Measurements from ENCODE around the gene HIP1R.

The HIP1R gene

DNA sequence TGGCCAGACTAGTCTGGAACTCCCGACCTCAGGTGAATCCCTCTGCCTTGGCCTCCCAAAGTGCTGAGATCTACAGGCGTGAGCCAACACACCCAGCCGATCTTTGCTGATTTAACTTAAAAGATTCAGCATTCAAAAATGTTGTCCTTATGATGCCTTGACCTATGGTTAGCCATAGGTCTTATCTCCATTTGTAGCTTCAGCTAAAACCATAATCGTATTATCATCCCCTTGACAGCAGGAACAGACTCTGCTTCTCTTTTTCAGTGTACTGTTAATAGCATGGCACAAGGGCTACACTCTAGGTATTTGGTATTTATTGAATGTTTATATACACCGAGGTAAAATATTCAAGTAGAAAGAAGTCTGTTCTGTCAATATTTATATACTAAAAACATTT lies 45.6 kb upstream of the HIP1R start:
- H3K36me3 ChIP-seq (ENCODE audit: control insufficient read depth, low read length) = no peaks in the 10 kb centered on the region
- H3K27me3 ChIP-seq (ENCODE audit: control insufficient read depth, low read length) = no peaks in the 10 kb centered on the region
- H3K9me3 ChIP-seq (ENCODE audit: control insufficient read depth, insufficient read depth, low read length) = no peaks in the 10 kb centered on the region
- no peaks in the 10 kb centered on the region for H4K20me1 ChIP-seq (ENCODE audit: control insufficient read depth, insufficient read depth, low read depth, low read length)
- no peak overlapping the region for H3K4me3 ChIP-seq (ENCODE audit: low read length)
- TF ChIP-seq, protein P1, sequence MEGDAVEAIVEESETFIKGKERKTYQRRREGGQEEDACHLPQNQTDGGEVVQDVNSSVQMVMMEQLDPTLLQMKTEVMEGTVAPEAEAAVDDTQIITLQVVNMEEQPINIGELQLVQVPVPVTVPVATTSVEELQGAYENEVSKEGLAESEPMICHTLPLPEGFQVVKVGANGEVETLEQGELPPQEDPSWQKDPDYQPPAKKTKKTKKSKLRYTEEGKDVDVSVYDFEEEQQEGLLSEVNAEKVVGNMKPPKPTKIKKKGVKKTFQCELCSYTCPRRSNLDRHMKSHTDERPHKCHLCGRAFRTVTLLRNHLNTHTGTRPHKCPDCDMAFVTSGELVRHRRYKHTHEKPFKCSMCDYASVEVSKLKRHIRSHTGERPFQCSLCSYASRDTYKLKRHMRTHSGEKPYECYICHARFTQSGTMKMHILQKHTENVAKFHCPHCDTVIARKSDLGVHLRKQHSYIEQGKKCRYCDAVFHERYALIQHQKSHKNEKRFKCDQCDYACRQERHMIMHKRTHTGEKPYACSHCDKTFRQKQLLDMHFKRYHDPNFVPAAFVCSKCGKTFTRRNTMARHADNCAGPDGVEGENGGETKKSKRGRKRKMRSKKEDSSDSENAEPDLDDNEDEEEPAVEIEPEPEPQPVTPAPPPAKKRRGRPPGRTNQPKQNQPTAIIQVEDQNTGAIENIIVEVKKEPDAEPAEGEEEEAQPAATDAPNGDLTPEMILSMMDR (IDR thresholded peaks at IDR 0.05; ENCODE audit: low read depth, low read length, poor library complexity, severe bottlenecking) = no peak
- no peak for TF ChIP-seq EZH2phosphoT487 (IDR thresholded peaks at IDR 0.05; ENCODE audit: borderline replicate concordance, low read length)
- no peaks in the 10 kb centered on the region for H3K9me2 ChIP-seq (replicated peaks; ENCODE audit: control insufficient read depth, low read length)
- H3K4me1 ChIP-seq (ENCODE audit: control insufficient read depth, low read length) = peaks cover 5% of the 10 kb centered on the region
- no peaks in the 10 kb centered on the region for H3F3A ChIP-seq (ENCODE audit: control insufficient read depth, insufficient read depth)
- H3K4me2 ChIP-seq (ENCODE audit: low read length) = no peak overlapping the region
- H3K27ac ChIP-seq (ENCODE audit: low read depth, low read length) = no peak overlapping the region
- H3K79me2 ChIP-seq (ENCODE audit: control insufficient read depth, low read length) = no peaks in the 10 kb centered on the region

DNA sequence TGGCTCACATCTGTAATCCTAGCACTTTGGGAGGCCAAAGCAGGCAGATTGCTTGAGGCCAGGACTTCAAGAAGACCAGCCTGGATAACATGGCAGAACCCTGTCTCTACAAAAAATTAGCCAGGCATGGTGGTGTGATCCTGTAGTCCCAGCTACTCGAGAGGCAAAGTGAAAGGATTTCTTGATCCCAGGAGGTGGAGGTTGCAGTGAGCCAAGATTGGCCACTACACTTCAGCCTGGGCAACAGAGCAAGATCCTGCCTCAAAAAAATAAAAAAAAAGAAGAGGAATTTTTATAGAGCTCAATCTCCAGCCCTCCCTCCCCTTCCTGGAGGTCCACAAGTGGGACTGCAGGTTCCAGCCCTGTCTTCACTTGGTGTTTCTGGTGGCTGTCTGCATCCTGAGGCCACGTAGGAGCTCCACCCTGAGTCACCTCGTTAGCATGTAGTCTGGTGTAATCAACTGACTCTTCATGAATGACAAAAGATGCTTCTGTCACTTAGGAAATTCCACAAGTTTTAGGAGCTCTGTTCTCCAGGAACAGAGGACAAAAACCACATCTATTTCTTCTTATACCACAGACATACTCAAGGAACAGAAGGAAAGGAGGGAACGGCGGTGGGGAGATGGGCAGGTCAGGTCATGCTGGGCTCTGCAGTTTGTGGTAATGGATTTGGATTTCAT lies 44.7 kb upstream of the HIP1R start:
- Histone ChIP-seq H3K9me2 (replicated peaks; ENCODE audit: control insufficient read depth, low read length) (no peaks in the 10 kb centered on the region), H3K4me1 (ENCODE audit: control insufficient read depth, low read length) (peaks cover 5% of the 10 kb centered on the region), H3K27ac (ENCODE audit: low read depth, low read length) (no peak overlapping the region), H3K4me2 (ENCODE audit: low read length) (no peak overlapping the region), H3K4me3 (ENCODE audit: low read length) (no peak overlapping the region), H3F3A (ENCODE audit: control insufficient read depth, insufficient read depth) (no peaks in the 10 kb centered on the region), H4K20me1 (ENCODE audit: control insufficient read depth, insufficient read depth, low read depth, low read length) (no peaks in the 10 kb centered on the region), H3K9me3 (ENCODE audit: control insufficient read depth, insufficient read depth, low read length) (no peaks in the 10 kb centered on the region), H3K36me3 (ENCODE audit: control insufficient read depth, low read length) (no peaks in the 10 kb centered on the region), H3K27me3 (ENCODE audit: control insufficient read depth, low read length) (no peaks in the 10 kb centered on the region), H3K79me2 (ENCODE audit: control insufficient read depth, low read length) (no peaks in the 10 kb centered on the region)
- TF ChIP-seq, protein P1 (IDR thresholded peaks at IDR 0.05; ENCODE audit: low read depth, low read length, poor library complexity, severe bottlenecking) = no peak
- TF ChIP-seq EZH2phosphoT487 (IDR thresholded peaks at IDR 0.05; ENCODE audit: borderline replicate concordance, low read length) = no peak

DNA sequence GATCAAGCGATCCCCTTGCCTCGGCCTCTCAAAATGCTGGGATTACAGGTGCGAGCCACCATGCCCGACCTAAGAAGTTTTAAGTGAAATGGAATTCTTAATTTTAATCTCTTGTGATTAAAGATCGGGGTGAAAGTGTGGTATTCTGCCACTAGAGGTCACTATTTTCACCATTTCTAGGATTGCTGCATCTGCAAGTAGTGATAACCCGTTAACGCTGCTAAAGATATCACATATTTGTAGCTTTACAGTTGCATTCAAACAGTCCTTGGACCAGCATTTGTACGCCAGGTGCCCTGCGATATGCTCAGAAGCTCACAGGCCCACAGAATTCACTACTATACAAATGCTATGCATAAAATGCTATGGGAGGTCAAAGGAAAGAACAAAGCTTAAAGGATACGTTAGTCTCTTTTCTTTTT lies 41.6 kb upstream of the HIP1R start:
- Histone ChIP-seq H3K9me3 (ENCODE audit: control insufficient read depth, insufficient read depth, low read length) (no peaks in the 10 kb centered on the region), H3K4me3 (ENCODE audit: low read length) (no peak overlapping the region), H3K79me2 (ENCODE audit: control insufficient read depth, low read length) (no peaks in the 10 kb centered on the region), H3K27ac (ENCODE audit: low read depth, low read length) (no peak overlapping the region), H3K9me2 (replicated peaks; ENCODE audit: control insufficient read depth, low read length) (no peaks in the 10 kb centered on the region), H3K36me3 (ENCODE audit: control insufficient read depth, low read length) (no peaks in the 10 kb centered on the region), H3F3A (ENCODE audit: control insufficient read depth, insufficient read depth) (no peaks in the 10 kb centered on the region), H3K4me2 (ENCODE audit: low read length) (peak overlapping the region; percentile 6; the same call in 1 of the 2 replicates), H3K27me3 (ENCODE audit: control insufficient read depth, low read length) (no peaks in the 10 kb centered on the region), H4K20me1 (ENCODE audit: control insufficient read depth, insufficient read depth, low read depth, low read length) (no peaks in the 10 kb centered on the region), H3K4me1 (ENCODE audit: control insufficient read depth, low read length) (peaks cover 5% of the 10 kb centered on the region)
- TF ChIP-seq, protein P1 (IDR thresholded peaks at IDR 0.05; ENCODE audit: low read depth, low read length, poor library complexity, severe bottlenecking) = peak; percentile 81
- no peak for TF ChIP-seq EZH2phosphoT487 (IDR thresholded peaks at IDR 0.05; ENCODE audit: borderline replicate concordance, low read length)

Measured in DOHH2 (cell line).